ENCODE results near the gene SUOX.
A peak's percentile ranks its signal among the peaks of the same experiment; 100 is the strongest.
"Not testable (repeated sequence)": the region's sequence is repeated elsewhere in the genome, so short reads cannot be mapped to it uniquely, and the experiment has no call there.

SUOX gene

GRCh38 chr12:55996715-55997534 is at the start of gene SUOX:
Gene SUOX, plus strand, starts transcription at chr12:55997276. Its CDS starts 4,946 bp downstream, at chr12:56002222.
- peak; percentile 64 to 91 for DNase-seq

GRCh38 chr12:55955344-55955743 is 41.7 kb upstream of the SUOX start:
- DNase-seq = no peak

- no peak for DNase-seq
Measured at GRCh38 chr12:55955800-55956508, 41.1 kb upstream of the SUOX start.

- no peak for DNase-seq
Measured at GRCh38 chr12:55957106-55957859, 39.8 kb upstream of the SUOX start.

GRCh38 chr12:55963760-55964159 is 33.3 kb upstream of the SUOX start:
- no peak for DNase-seq

GRCh38 chr12:55965240-55965639 is 31.8 kb upstream of the SUOX start:
- DNase-seq = no peak

- no peak for DNase-seq
Measured at GRCh38 chr12:55965941-55966407, 31.1 kb upstream of the SUOX start, which contains the start of gene PMEL. Gene PMEL, minus strand, starts transcription at chr12:55966042. Its CDS starts 31 bp downstream, at chr12:55966011.

GRCh38 chr12:55966408-55967281 is 30.4 kb upstream of the SUOX start, which contains the start of gene CDK2:
Gene CDK2, plus strand, starts transcription at chr12:55966830. Its CDS starts 179 bp downstream, at chr12:55967009.
- DNase-seq = peak; percentile 57 to 84

GRCh38 chr12:55969356-55969755 is 27.7 kb upstream of the SUOX start:
- no peak for DNase-seq

- DNase-seq = no peak
Measured at GRCh38 chr12:55970775-55971174, 26.3 kb upstream of the SUOX start.

GRCh38 chr12:55972042-55972441 is 25.0 kb upstream of the SUOX start:
- no peak for DNase-seq

GRCh38 chr12:55972456-55972855 is 24.6 kb upstream of the SUOX start:
- no peak for DNase-seq

GRCh38 chr12:55972911-55973598 is 24.0 kb upstream of the SUOX start:
- no peak for DNase-seq

GRCh38 chr12:55973599-55974307 is 23.3 kb upstream of the SUOX start, which contains the start of gene RAB5B:
Gene RAB5B, plus strand, starts transcription at chr12:55974078. Its CDS starts 12,883 bp downstream, at chr12:55986961.
- DNase-seq = peak; percentile 98 to 99

- peak; percentile 22 to 34 for DNase-seq
Measured at GRCh38 chr12:55974308-55974730, 22.8 kb upstream of the SUOX start.

- DNase-seq = no peak
Measured at GRCh38 chr12:55978393-55978792, 18.7 kb upstream of the SUOX start.

GRCh38 chr12:55979069-55979468 is 18.0 kb upstream of the SUOX start:
- no peak for DNase-seq

- DNase-seq = not testable (repeated sequence)
Measured at GRCh38 chr12:55981882-55982281, 15.2 kb upstream of the SUOX start.

- no peak for DNase-seq
Measured at GRCh38 chr12:55982319-55982936, 14.6 kb upstream of the SUOX start.

GRCh38 chr12:55983232-55983842 is 13.7 kb upstream of the SUOX start:
- DNase-seq = no peak
